Stimulated activated CD4-positive, alpha-beta T cell treated with anti-CD3 and anti-CD28 coated beads, Interleukin-12 subunit alpha, Interleukin-12 subunit beta, amount 100 ng/mL, for 4 hours (primary cell): ENCODE data around the gene RAD51B.

Source experiments
- DNase-seq: peaks from one replicate; pipeline ENCODE4 v3.0.0-alpha.2; 2020

Gene RAD51B

GRCh38 chr14:67837011-67837624 lies 17.5 kb downstream of the RAD51B start:
- peak; percentile 42 for DNase-seq

GRCh38 chr14:67846029-67846610 lies 26.5 kb downstream of the RAD51B start:
- DNase-seq, result no peak

- DNase-seq, result no peak
Measured at GRCh38 chr14:67850066-67850830, 30.7 kb downstream of the RAD51B start.

- no peak for DNase-seq
Measured at GRCh38 chr14:67851785-67852410, 32.3 kb downstream of the RAD51B start.

- no peak for DNase-seq
Measured at GRCh38 chr14:67852926-67853604, 33.5 kb downstream of the RAD51B start.

- DNase-seq, result no peak
Measured at GRCh38 chr14:67853715-67854114, 34.1 kb downstream of the RAD51B start.

GRCh38 chr14:67856827-67857226 lies 37.2 kb downstream of the RAD51B start:
- no peak for DNase-seq

GRCh38 chr14:67857778-67858350 lies 38.3 kb downstream of the RAD51B start:
- DNase-seq, result no peak

- no peak for DNase-seq
Measured at GRCh38 chr14:67859169-67859749, 39.7 kb downstream of the RAD51B start.

GRCh38 chr14:67863223-67863622 lies 43.6 kb downstream of the RAD51B start:
- DNase-seq, result no peak

GRCh38 chr14:67875175-67876006 lies 55.8 kb downstream of the RAD51B start:
- no peak for DNase-seq

GRCh38 chr14:67879026-67879425 lies 59.4 kb downstream of the RAD51B start:
- no peak for DNase-seq

- DNase-seq, result no peak
Measured at GRCh38 chr14:67881225-67881624, 61.6 kb downstream of the RAD51B start.

- no peak for DNase-seq
Measured at GRCh38 chr14:67882986-67883555, 63.5 kb downstream of the RAD51B start.

- no peak for DNase-seq
Measured at GRCh38 chr14:67883717-67884116, 64.1 kb downstream of the RAD51B start.

- no peak for DNase-seq
Measured at GRCh38 chr14:67886191-67886590, 66.6 kb downstream of the RAD51B start.

GRCh38 chr14:67887478-67887877 lies 67.9 kb downstream of the RAD51B start:
- no peak for DNase-seq

- no peak for DNase-seq
Measured at GRCh38 chr14:67889455-67889854, 69.9 kb downstream of the RAD51B start.

GRCh38 chr14:67892466-67893100 lies 73.0 kb downstream of the RAD51B start:
- no peak for DNase-seq

GRCh38 chr14:67900231-67900630 lies 80.7 kb downstream of the RAD51B start:
- no peak for DNase-seq
